ENCODE measurements around the gene LUC7L. TPM values are rescaled to one million over a fixed set of nuclear protein-coding genes. Genes with fewer than 3 reads are reported as not detected.
A peak's percentile ranks its signal among the peaks of the same experiment; 100 is the strongest.
"Not testable (repeated sequence)": the region's sequence is repeated elsewhere in the genome, so short reads cannot be mapped to it uniquely, and the experiment has no call there.

LUC7L gene
- total RNA-seq, 2 experiments from 2014 or later: 60.0 to 65.3 TPM

DNA sequence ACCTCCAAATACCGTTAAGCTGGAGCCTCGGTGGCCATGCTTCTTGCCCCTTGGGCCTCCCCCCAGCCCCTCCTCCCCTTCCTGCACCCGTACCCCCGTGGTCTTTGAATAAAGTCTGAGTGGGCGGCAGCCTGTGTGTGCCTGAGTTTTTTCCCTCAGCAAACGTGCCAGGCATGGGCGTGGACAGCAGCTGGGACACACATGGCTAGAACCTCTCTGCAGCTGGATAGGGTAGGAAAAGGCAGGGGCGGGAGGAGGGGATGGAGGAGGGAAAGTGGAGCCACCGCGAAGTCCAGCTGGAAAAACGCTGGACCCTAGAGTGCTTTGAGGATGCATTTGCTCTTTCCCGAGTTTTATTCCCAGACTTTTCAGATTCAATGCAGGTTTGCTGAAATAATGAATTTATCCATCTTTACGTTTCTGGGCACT, 51.8 kb downstream of the LUC7L start:
- H3K27me3 Mint-ChIP-seq: peaks cover 58% of the 10 kb centered on the region
- H3K4me1 Mint-ChIP-seq: peaks cover 11% of the 10 kb centered on the region
- no peak overlapping the region for H3K4me3 Mint-ChIP-seq
- H3K36me3 Mint-ChIP-seq: no peaks in the 10 kb centered on the region
- no peaks in the 10 kb centered on the region for H3K9me3 Mint-ChIP-seq (ENCODE audit: low read depth)
- no peak overlapping the region for H3K27ac Mint-ChIP-seq
- DNase-seq (no peak), ATAC-seq (no peak)
- CTCF ChIA-PET: interaction anchor here (1.3 kb wide), 1 partner anchor 70 kb away, joined by 5 read pairs; no protein-coding TSS in a partner anchor

DNA sequence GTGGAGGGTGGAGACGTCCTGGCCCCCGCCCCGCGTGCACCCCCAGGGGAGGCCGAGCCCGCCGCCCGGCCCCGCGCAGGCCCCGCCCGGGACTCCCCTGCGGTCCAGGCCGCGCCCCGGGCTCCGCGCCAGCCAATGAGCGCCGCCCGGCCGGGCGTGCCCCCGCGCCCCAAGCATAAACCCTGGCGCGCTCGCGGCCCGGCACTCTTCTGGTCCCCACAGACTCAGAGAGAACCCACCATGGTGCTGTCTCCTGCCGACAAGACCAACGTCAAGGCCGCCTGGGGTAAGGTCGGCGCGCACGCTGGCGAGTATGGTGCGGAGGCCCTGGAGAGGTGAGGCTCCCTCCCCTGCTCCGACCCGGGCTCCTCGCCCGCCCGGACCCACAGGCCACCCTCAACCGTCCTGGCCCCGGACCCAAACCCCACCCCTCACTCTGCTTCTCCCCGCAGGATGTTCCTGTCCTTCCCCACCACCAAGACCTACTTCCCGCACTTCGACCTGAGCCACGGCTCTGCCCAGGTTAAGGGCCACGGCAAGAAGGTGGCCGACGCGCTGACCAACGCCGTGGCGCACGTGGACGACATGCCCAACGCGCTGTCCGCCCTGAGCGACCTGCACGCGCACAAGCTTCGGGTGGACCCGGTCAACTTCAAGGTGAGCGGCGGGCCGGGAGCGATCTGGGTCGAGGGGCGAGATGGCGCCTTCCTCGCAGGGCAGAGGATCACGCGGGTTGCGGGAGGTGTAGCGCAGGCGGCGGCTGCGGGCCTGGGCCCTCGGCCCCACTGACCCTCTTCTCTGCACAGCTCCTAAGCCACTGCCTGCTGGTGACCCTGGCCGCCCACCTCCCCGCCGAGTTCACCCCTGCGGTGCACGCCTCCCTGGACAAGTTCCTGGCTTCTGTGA, 52.5 kb downstream of the LUC7L start, which contains the start of gene HBA1:
Gene HBA1, plus strand, starts transcription at position 204 of the 906 bp plus-strand sequence. Its CDS starts 37 bp downstream, at position 241.
- peak; percentile 63 for ATAC-seq
- H3K27ac Mint-ChIP-seq; H3K4me3 Mint-ChIP-seq; H3K9me3 Mint-ChIP-seq (ENCODE audit: low read depth); DNase-seq; H3K36me3 Mint-ChIP-seq: not testable (repeated sequence)
- Mint-ChIP-seq H3K4me1 (peaks cover 11% of the 10 kb centered on the region), H3K27me3 (peaks cover 60% of the 10 kb centered on the region)
- CTCF ChIA-PET: interaction anchor here (1.3 kb wide), 1 partner anchor 70 kb away, joined by 5 read pairs; no protein-coding TSS in a partner anchor

- CTCF ChIA-PET; ATAC-seq; H3K36me3 Mint-ChIP-seq; H3K9me3 Mint-ChIP-seq (ENCODE audit: low read depth); DNase-seq; H3K4me3 Mint-ChIP-seq; H3K4me1 Mint-ChIP-seq; H3K27ac Mint-ChIP-seq: not testable (repeated sequence)
- peaks cover 64% of the 10 kb centered on the region for H3K27me3 Mint-ChIP-seq
Measured at GRCh38 chr16:176006-176405, 53.2 kb downstream of the LUC7L start.

GRCh38 chr16:175011-175949, 54.0 kb downstream of the LUC7L start:
- ATAC-seq (no peak), DNase-seq (no peak)
- no peak overlapping the region for H3K27ac Mint-ChIP-seq
- peaks cover 67% of the 10 kb centered on the region for H3K27me3 Mint-ChIP-seq
- CTCF ChIA-PET: interaction anchor here (1.5 to 1.6 kb wide), 2 partner anchors 57 to 68 kb away, joined by 3 to 7 read pairs; no protein-coding TSS in a partner anchor
- H3K4me1 Mint-ChIP-seq: peaks cover 10% of the 10 kb centered on the region
- H3K36me3 Mint-ChIP-seq: no peaks in the 10 kb centered on the region
- H3K9me3 Mint-ChIP-seq (ENCODE audit: low read depth): no peaks in the 10 kb centered on the region
- no peak overlapping the region for H3K4me3 Mint-ChIP-seq

DNA sequence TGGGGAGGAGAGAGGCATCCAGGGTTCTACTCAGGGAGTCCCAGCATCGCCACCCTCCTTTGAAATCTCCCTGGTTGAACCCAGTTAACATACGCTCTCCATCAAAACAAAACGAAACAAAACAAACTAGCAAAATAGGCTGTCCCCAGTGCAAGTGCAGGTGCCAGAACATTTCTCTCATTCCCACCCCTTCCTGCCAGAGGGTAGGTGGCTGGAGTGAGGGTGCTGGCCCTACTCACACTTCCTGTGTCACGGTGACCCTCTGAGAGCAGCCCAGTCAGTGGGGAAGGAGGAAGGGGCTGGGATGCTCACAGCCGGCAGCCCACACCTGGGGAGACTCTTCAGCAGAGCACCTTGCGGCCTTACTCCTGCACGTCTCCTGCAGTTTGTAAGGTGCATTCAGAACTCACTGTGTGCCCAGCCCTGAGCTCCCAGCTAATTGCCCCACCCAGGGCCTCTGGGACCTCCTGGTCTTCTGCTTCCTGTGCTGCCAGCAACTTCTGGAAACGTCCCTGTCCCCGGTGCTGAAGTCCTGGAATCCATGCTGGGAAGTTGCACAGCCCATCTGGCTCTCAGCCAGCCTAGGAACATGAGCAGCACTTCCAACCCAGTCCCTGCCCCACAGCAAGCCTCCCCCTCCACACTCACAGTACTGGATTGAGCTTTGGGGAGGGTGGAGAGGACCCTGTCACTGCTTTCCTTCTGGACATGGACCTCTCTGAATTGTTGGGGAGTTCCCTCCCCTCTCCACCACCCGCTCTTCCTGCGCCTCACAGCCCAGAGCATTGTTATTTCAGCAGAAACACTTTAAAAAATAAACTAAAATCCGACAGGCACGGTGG, 55.1 kb downstream of the LUC7L start:
- CTCF ChIA-PET: interaction anchor here (1.5 to 1.6 kb wide), 2 partner anchors 56 to 67 kb away, joined by 3 to 7 read pairs; no protein-coding TSS in a partner anchor
- not testable (repeated sequence) for H3K9me3 Mint-ChIP-seq (ENCODE audit: low read depth); H3K27ac Mint-ChIP-seq; ATAC-seq; H3K36me3 Mint-ChIP-seq; H3K4me1 Mint-ChIP-seq; DNase-seq; H3K4me3 Mint-ChIP-seq
- H3K27me3 Mint-ChIP-seq: peaks cover 68% of the 10 kb centered on the region

DNA sequence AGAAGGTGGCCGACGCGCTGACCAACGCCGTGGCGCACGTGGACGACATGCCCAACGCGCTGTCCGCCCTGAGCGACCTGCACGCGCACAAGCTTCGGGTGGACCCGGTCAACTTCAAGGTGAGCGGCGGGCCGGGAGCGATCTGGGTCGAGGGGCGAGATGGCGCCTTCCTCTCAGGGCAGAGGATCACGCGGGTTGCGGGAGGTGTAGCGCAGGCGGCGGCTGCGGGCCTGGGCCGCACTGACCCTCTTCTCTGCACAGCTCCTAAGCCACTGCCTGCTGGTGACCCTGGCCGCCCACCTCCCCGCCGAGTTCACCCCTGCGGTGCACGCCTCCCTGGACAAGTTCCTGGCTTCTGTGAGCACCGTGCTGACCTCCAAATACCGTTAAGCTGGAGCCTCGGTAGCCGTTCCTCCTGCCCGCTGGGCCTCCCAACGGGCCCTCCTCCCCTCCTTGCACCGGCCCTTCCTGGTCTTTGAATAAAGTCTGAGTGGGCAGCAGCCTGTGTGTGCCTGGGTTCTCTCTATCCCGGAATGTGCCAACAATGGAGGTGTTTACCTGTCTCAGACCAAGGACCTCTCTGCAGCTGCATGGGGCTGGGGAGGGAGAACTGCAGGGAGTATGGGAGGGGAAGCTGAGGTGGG, 55.9 kb downstream of the LUC7L start:
- H3K4me1 Mint-ChIP-seq; CTCF ChIA-PET; H3K27ac Mint-ChIP-seq; ATAC-seq; DNase-seq; H3K36me3 Mint-ChIP-seq; H3K4me3 Mint-ChIP-seq; H3K9me3 Mint-ChIP-seq (ENCODE audit: low read depth): not testable (repeated sequence)
- H3K27me3 Mint-ChIP-seq: peaks cover 71% of the 10 kb centered on the region

DNA sequence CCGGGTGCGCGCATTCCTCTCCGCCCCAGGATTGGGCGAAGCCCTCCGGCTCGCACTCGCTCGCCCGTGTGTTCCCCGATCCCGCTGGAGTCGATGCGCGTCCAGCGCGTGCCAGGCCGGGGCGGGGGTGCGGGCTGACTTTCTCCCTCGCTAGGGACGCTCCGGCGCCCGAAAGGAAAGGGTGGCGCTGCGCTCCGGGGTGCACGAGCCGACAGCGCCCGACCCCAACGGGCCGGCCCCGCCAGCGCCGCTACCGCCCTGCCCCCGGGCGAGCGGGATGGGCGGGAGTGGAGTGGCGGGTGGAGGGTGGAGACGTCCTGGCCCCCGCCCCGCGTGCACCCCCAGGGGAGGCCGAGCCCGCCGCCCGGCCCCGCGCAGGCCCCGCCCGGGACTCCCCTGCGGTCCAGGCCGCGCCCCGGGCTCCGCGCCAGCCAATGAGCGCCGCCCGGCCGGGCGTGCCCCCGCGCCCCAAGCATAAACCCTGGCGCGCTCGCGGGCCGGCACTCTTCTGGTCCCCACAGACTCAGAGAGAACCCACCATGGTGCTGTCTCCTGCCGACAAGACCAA, 56.8 kb downstream of the LUC7L start, which contains the start of gene HBA2:
Gene HBA2, plus strand, starts transcription at position 503 of the 568 bp plus-strand sequence. Its CDS starts 37 bp downstream, at position 540.
- H3K4me1 Mint-ChIP-seq; H3K4me3 Mint-ChIP-seq; DNase-seq; CTCF ChIA-PET; H3K27ac Mint-ChIP-seq; H3K36me3 Mint-ChIP-seq; H3K9me3 Mint-ChIP-seq (ENCODE audit: low read depth): not testable (repeated sequence)
- ATAC-seq: peak; percentile 54
- H3K27me3 Mint-ChIP-seq: peaks cover 71% of the 10 kb centered on the region

- CTCF ChIA-PET: interaction anchor here (1.0 to 1.9 kb wide), 3 partner anchors 10 to 105 kb away, joined by 3 to 7 read pairs (median 4); partner anchors contain the start of gene HBQ1
Measured at GRCh38 chr16:170788-171187, 58.5 kb downstream of the LUC7L start.

GRCh38 chr16:170088-170507, 59.2 kb downstream of the LUC7L start:
- CTCF ChIA-PET: interaction anchor here (1.0 to 1.9 kb wide), 2 partner anchors 10 to 63 kb away, joined by 3 to 7 read pairs; partner anchors contain the start of gene HBQ1
- not testable (repeated sequence) for ATAC-seq; H3K36me3 Mint-ChIP-seq; H3K27ac Mint-ChIP-seq; H3K4me3 Mint-ChIP-seq; DNase-seq; H3K9me3 Mint-ChIP-seq (ENCODE audit: low read depth); H3K4me1 Mint-ChIP-seq
- H3K27me3 Mint-ChIP-seq: peaks cover 75% of the 10 kb centered on the region

More at GRCh38 chr16:170788-171187, 58.5 kb downstream of the LUC7L start:
- DNase-seq: no peak
- no peaks in the 10 kb centered on the region for H3K36me3 Mint-ChIP-seq
- peaks cover 7% of the 10 kb centered on the region for H3K4me1 Mint-ChIP-seq
- peaks cover 76% of the 10 kb centered on the region for H3K27me3 Mint-ChIP-seq
- no peak for ATAC-seq
- H3K4me3 Mint-ChIP-seq: no peak overlapping the region
- H3K27ac Mint-ChIP-seq: no peak overlapping the region
- H3K9me3 Mint-ChIP-seq (ENCODE audit: low read depth): no peaks in the 10 kb centered on the region

GRCh38 chr16:169014-169413, 60.2 kb downstream of the LUC7L start:
- ATAC-seq: no peak
- no peaks in the 10 kb centered on the region for H3K36me3 Mint-ChIP-seq
- H3K4me1 Mint-ChIP-seq: peaks cover 8% of the 10 kb centered on the region
- no peak overlapping the region for H3K27ac Mint-ChIP-seq
- H3K4me3 Mint-ChIP-seq: no peak overlapping the region
- no peak for DNase-seq
- H3K9me3 Mint-ChIP-seq (ENCODE audit: low read depth): no peaks in the 10 kb centered on the region
- H3K27me3 Mint-ChIP-seq: peaks cover 66% of the 10 kb centered on the region
- CTCF ChIA-PET: interaction anchor here (1.4 to 1.9 kb wide), 2 partner anchors 13 to 62 kb away, joined by 4 to 7 read pairs; no protein-coding TSS in a partner anchor

- ATAC-seq: no peak
- Mint-ChIP-seq H3K27ac (no peak overlapping the region), H3K4me3 (no peak overlapping the region), H3K36me3 (no peaks in the 10 kb centered on the region), H3K9me3 (ENCODE audit: low read depth) (no peaks in the 10 kb centered on the region), H3K4me1 (peaks cover 6% of the 10 kb centered on the region), H3K27me3 (peaks cover 62% of the 10 kb centered on the region)
- no peak for DNase-seq
- CTCF ChIA-PET: interaction anchor here (1.4 to 1.9 kb wide), 3 partner anchors 12 to 103 kb away, joined by 4 to 7 read pairs (median 4); no protein-coding TSS in a partner anchor
Measured at GRCh38 chr16:168424-168823, 60.8 kb downstream of the LUC7L start.

Measured in activated CD8-positive, alpha-beta memory T cell treated with anti-CD3 and anti-CD28 coated beads, Interleukin-2, amount 10 ng/mL, durations not matched to agents 7 days and 5 days (primary cell).